SU-DHL-6 (cell line): ENCODE measurements around the gene SLC39A8.

Experiments
- H2AFZ ChIP-seq: fragments of 200-600 bp; sonication (generic); 2 replicates; pipeline ENCODE4 v1.6.1; 2014; ENCODE audit warnings: low read depth, mild to moderate bottlenecking, moderate library complexity, mixed read lengths, antibody characterized with exemption, low read length; ENCODE audit not compliant: severe bottlenecking
- H3F3A ChIP-seq: fragments of 200-600 bp; shearing (Covaris generic); 2 replicates; pipeline ENCODE4 v1.6.0; 2016; ENCODE audit warnings: antibody characterized with exemption, mild to moderate bottlenecking; ENCODE audit not compliant: insufficient read depth
- H3K27ac ChIP-seq: fragments of 200-600 bp; sonication (generic); 2 replicates; pipeline ENCODE4 v1.5.1; 2016; ENCODE audit warnings: low read depth, mild to moderate bottlenecking, low read length, moderate library complexity, mixed read lengths
- H3K27me3 ChIP-seq: fragments of 200-600 bp; sonication (generic), shearing (Covaris generic); 2 replicates; pipeline ENCODE4 v1.6.0; 2014; ENCODE audit warnings: mild to moderate bottlenecking, low read length
- H3K36me3 ChIP-seq: fragments of 200-600 bp; sonication (generic); 2 replicates; pipeline ENCODE4 v1.6.1; 2014; ENCODE audit warnings: mild to moderate bottlenecking, low read length, mixed read lengths
- H3K4me2 ChIP-seq: fragments of 300-600, 200-600 bp; shearing (Covaris generic), sonication (generic); 2 replicates; pipeline ENCODE4 v1.6.0; 2014; ENCODE audit warnings: low read length, low read depth, mild to moderate bottlenecking; ENCODE audit not compliant: poor library complexity, severe bottlenecking
- H3K4me3 ChIP-seq: fragments of 200-600 bp; sonication (generic); 2 replicates; pipeline ENCODE4 v1.5.1; 2014; ENCODE audit warnings: antibody characterized with exemption, low read length, mild to moderate bottlenecking, mixed read lengths; ENCODE audit not compliant: insufficient read depth, poor library complexity, severe bottlenecking
- H3K79me2 ChIP-seq: fragments of 200-600 bp; sonication (generic); 2 replicates; pipeline ENCODE4 v1.6.1; 2014; ENCODE audit warnings: mild to moderate bottlenecking, low read length, moderate library complexity; ENCODE audit not compliant: insufficient read depth
- H3K9ac ChIP-seq: fragments of 200-600 bp; sonication (generic); 2 replicates; pipeline ENCODE4 v1.7.0; 2014; ENCODE audit warnings: mild to moderate bottlenecking, low read length
- H3K9me2 ChIP-seq: fragments of 200-600 bp; sonication (generic); replicated peaks from 2 replicates; pipeline ENCODE4 v1.6.1; 2014; ENCODE audit warnings: low read length; ENCODE audit not compliant: insufficient read depth
- H3K9me3 ChIP-seq: fragments of 200-600 bp; sonication (generic); 2 replicates; pipeline ENCODE4 v1.6.1; 2014; ENCODE audit warnings: low read length, mixed read lengths; ENCODE audit not compliant: insufficient read depth
- H4K20me1 ChIP-seq: fragments of 200-600 bp; sonication (generic); 2 replicates; pipeline ENCODE4 v1.6.1; 2014; ENCODE audit warnings: low read depth, mild to moderate bottlenecking, antibody characterized with exemption, low read length, moderate library complexity, mixed read lengths
- CTCF ChIP-seq: fragments of 200-600 bp; sonication (generic); IDR thresholded peaks from one replicate; pipeline ENCODE4 v1.5.1; 2017; ENCODE audit warnings: antibody characterized with exemption, mild to moderate bottlenecking, low read length, moderate library complexity; ENCODE audit not compliant: insufficient read depth, poor library complexity, severe bottlenecking
- EZH2phosphoT487 ChIP-seq: fragments of 200-600 bp; sonication (generic), shearing (Covaris generic); conservative IDR thresholded peaks from 2 replicates; pipeline ENCODE4 v1.6.1; 2018; ENCODE audit warnings: mild to moderate bottlenecking, antibody characterized with exemption, low read length, moderate library complexity, mixed read lengths

Gene SLC39A8

DNA sequence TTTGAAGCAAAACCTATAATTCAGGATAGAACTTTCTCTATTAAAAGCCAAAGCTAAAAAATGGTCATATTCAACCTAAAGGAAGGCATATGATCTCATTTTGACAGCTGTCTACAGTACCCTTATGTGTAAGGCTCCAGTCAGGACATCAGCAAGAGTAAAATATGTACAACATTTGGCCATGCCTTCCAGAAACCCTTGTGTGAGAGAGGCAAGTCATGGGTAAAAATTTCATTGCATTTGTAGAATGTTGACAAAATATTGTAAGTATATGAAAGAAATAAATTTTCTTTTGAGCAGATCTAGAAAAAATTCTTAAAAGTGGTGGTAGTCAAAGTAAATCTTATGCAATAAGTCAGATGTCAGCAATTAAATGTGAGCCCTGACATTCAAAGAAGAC lies 132.3 kb downstream of the SLC39A8 start:
- Histone ChIP-seq H3K4me3 (no peak overlapping the region), H3K9ac (no peak overlapping the region), H3F3A (no peaks in the 10 kb centered on the region), H4K20me1 (no peaks in the 10 kb centered on the region), H3K36me3 (no peaks in the 10 kb centered on the region), H3K79me2 (no peaks in the 10 kb centered on the region), H3K27me3 (no peaks in the 10 kb centered on the region), H3K27ac (no peak overlapping the region), H3K9me3 (no peaks in the 10 kb centered on the region), H3K9me2 (no peaks in the 10 kb centered on the region), H3K4me2 (no peak overlapping the region), H2AFZ (no peak overlapping the region)
- no peak for TF ChIP-seq EZH2phosphoT487
- no peak for TF ChIP-seq CTCF
